HG03108 (cell line): Measurements from ENCODE around the gene RCAN3.

Source experiments
- ATAC-seq: cut with Tn5 transposase; IDR thresholded peaks from one replicate; pipeline ENCODE4 v1.9.1; 2021; ENCODE audit warnings: moderate library complexity; ENCODE audit not compliant: unreplicated experiment

RCAN3 gene

GRCh38 chr1:24572301-24572700, 69.7 kb downstream of the RCAN3 start:
- ATAC-seq, result no peak

- ATAC-seq, result no peak
Measured at GRCh38 chr1:24575905-24576587, 73.4 kb downstream of the RCAN3 start.

GRCh38 chr1:24578846-24579245, 76.2 kb downstream of the RCAN3 start:
- ATAC-seq, result no peak

GRCh38 chr1:24580756-24581155, 78.1 kb downstream of the RCAN3 start:
- no peak for ATAC-seq

GRCh38 chr1:24584171-24584647, 81.6 kb downstream of the RCAN3 start:
- no peak for ATAC-seq

GRCh38 chr1:24586119-24586518, 83.5 kb downstream of the RCAN3 start:
- no peak for ATAC-seq

- ATAC-seq, result no peak
Measured at GRCh38 chr1:24586970-24587820, 84.6 kb downstream of the RCAN3 start.

GRCh38 chr1:24588573-24588972, 85.9 kb downstream of the RCAN3 start:
- no peak for ATAC-seq

- no peak for ATAC-seq
Measured at GRCh38 chr1:24589200-24589599, 86.6 kb downstream of the RCAN3 start.
